Stomach (tissue), 4 donors: ENCODE results near the gene HRCT1.

ENCODE experiments used
- EP300 ChIP-seq: sonication (generic); formaldehyde crosslinking; IDR thresholded peaks from one replicate; pipeline ENCODE4 v1.6.1; 2017; ENCODE audit warnings: antibody characterized with exemption
- POLR2A ChIP-seq, 4 donors: fragments of 450-650 bp; IDR thresholded peaks; one replicate each; pipeline ENCODE4 v1.6.1; 2016; ENCODE audit warnings: antibody characterized with exemption in 4 of 4, control low read depth in 2 of 4, mild to moderate bottlenecking in 1 of 4, moderate library complexity in 1 of 4
- POLR2AphosphoS5 ChIP-seq, 3 donors: sonication (generic); formaldehyde crosslinking; IDR thresholded peaks; one replicate each; pipeline ENCODE4 v1.6.1; 2016; ENCODE audit warnings: antibody characterized with exemption in 3 of 3
- TF ChIP-seq, protein P1 (sequence below), 7 experiments: fragments of 450-650 bp in 4 of 7; fragments of 200-600 bp in 3 of 7; sonication (generic) in 3 of 7; IDR thresholded peaks; one replicate each; pipeline ENCODE4 v1.5.1; 2016 to 2019; ENCODE audit warnings: antibody characterized with exemption in 7 of 7, control low read depth in 2 of 7, mild to moderate bottlenecking in 1 of 7

DNA sequence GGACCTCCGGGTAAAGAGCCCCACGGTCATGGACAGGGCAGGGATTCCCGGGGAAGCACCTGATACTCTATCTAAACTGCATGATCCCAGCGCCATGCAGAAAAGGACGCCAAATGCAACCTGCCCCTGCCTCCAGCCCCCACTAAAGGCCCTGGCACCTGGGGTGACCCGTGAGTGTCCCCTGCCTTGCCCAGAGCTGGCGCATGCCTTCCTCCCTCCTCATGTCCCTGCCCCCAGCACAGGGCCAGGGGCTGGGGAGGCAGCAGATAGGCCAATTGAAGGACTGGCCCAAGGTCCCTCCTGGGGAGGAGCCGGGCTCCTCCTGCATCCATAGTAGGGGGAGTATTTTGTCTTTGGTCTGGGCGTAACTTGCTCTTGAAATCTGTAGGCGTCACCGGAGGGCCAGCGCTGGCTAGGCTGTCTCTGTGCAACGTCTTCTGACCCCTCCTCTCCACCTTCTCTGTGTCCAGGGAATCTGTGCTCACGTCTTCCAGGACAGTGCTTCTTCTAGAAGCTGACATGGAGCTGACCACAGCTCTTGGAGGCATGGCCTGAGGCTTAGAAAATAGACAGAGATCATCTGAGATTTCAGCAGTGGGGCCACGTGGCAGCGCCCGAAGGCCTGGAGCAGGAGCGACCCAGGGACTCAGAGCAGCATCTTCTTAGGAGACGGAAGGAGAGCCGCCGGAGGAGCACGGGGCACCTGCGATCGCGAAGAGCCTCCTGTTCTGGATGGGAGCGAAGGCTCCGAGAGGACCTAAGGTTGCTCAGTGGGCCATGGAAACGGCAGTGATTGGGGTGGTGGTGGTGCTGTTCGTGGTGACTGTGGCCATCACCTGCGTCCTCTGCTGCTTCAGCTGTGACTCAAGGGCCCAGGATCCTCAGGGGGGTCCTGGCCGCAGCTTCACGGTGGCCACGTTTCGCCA, 3.9 kb downstream of the HRCT1 start:
- no peak for TF ChIP-seq POLR2AphosphoS5 (IDR thresholded peaks at IDR 0.05)
- TF ChIP-seq, protein P1, sequence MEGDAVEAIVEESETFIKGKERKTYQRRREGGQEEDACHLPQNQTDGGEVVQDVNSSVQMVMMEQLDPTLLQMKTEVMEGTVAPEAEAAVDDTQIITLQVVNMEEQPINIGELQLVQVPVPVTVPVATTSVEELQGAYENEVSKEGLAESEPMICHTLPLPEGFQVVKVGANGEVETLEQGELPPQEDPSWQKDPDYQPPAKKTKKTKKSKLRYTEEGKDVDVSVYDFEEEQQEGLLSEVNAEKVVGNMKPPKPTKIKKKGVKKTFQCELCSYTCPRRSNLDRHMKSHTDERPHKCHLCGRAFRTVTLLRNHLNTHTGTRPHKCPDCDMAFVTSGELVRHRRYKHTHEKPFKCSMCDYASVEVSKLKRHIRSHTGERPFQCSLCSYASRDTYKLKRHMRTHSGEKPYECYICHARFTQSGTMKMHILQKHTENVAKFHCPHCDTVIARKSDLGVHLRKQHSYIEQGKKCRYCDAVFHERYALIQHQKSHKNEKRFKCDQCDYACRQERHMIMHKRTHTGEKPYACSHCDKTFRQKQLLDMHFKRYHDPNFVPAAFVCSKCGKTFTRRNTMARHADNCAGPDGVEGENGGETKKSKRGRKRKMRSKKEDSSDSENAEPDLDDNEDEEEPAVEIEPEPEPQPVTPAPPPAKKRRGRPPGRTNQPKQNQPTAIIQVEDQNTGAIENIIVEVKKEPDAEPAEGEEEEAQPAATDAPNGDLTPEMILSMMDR (IDR thresholded peaks at IDR 0.05) = no peak
- no peak for TF ChIP-seq POLR2A (IDR thresholded peaks at IDR 0.05)
- TF ChIP-seq EP300 = no peak
